C4-2B (cell line): ENCODE results near the gene OSBPL7.

Experiments used
- CTCF ChIP-seq: fragments of 450-650 bp; conservative IDR thresholded peaks from 2 replicates; pipeline ENCODE4 v1.5.1; 2017; ENCODE audit warnings: mild to moderate bottlenecking
- ZFX ChIP-seq: fragments of 450-650 bp; IDR thresholded peaks from 2 replicates; pipeline ENCODE4 v1.6.1; 2017

DNA sequence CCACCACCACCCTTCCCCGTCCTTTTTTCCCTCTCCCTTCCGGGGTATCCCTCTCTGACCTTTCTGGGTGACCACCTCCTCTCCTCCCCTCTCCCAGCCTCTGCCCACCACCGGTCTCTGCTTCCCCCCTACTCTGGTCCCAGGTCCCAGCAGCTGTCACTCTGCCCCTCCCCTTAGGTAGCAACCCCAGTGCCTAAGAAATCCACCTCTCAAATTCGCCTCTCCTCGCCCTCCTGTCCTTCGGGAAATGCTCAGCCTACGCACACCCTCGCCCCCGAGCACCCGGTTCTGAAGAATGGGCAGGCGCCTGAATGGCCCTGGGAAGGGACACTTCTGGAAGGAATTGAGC lies 30.1 kb upstream of the OSBPL7 start:
- TF ChIP-seq CTCF (no peak), ZFX (no peak)
